K562 (cell line): Measurements from ENCODE around the gene DOCK8. TPM values are rescaled to one million over a fixed set of nuclear protein-coding genes. Genes with fewer than 3 reads are reported as not detected.

Experiments
- ATAC-seq: fragments of 200-7000 bp; cut with Tn5 transposase; 3 replicates; pipeline ENCODE4 v1.9.1; 2020; ENCODE audit warnings: moderate library complexity
- BruUV-seq: library from RNA; stranded (reverse); fragments of 400-500 nt; replicated peaks from 2 replicates; lab custom pipeline; 2021; lab: Mats Ljungman, UMichigan
- CTCF ChIA-PET: fragments of 300-600 bp; formaldehyde crosslinking; extraction: SDS; loops from one replicate; lab custom pipeline; 2021; ENCODE audit warnings: low intra/inter-chr PET ratio; lab: Yijun Ruan, JAX
- POLR2A ChIA-PET: fragments of 300-600, 350-650 bp; sonication (Branson Sonifier 250); formaldehyde crosslinking; extraction: SDS; loops from one replicate; lab custom pipeline; 2021; ENCODE audit warnings: antibody characterized with exemption, inconsistent platforms; lab: Yijun Ruan, JAX
- DNase-seq, 4 experiments: peaks; one replicate each; pipeline versions ENCODE4 v3.0.0 to v3.0.0-alpha.2; 2011 to 2018; ENCODE audit warnings: low spot score in 3 of 4, mixed read lengths in 3 of 4; ENCODE audit errors: extremely low read depth in 1 of 4
- FAIRE-seq: peaks from 2 replicates; lab custom pipeline; 2011; peaks lifted over from hg19 to GRCh38; lab: Jason Lieb, UNC
- H2AFZ ChIP-seq: 2 replicates; pipeline ENCODE4 v1.6.0; 2011; ENCODE audit warnings: low read depth, low read length, control low read depth, inconsistent platforms
- H3K27ac ChIP-seq: fragments of 200-600 bp; 3 replicates; pipeline ENCODE4 v1.8.0; 2011; ENCODE audit warnings: low read depth, mild to moderate bottlenecking, control low read depth, inconsistent platforms, low read length, moderate library complexity, mixed read lengths; ENCODE audit errors: extremely low read depth
- H3K27me3 ChIP-seq, 2 experiments: fragments of 300-600 bp in 1 of 2; 2 replicates in 1 of 2; 3 replicates in 1 of 2; pipeline versions ENCODE4 v1.6.0 to v1.8.0; 2011; ENCODE audit warnings: inconsistent platforms in 2 of 2, low read length in 2 of 2, mild to moderate bottlenecking in 1 of 2, mixed read lengths in 1 of 2, moderate library complexity in 1 of 2; ENCODE audit not compliant: control insufficient read depth in 2 of 2, insufficient read depth in 2 of 2
- H3K36me3 ChIP-seq: fragments of 300-600 bp; 3 replicates; pipeline ENCODE4 v1.8.0; 2011; ENCODE audit warnings: mild to moderate bottlenecking, low read length, inconsistent platforms; ENCODE audit not compliant: control insufficient read depth, insufficient read depth
- H3K4me1 ChIP-seq, 2 experiments: fragments of 200-600 bp in 1 of 2; replicated peaks in 1 of 2; 2 replicates in 1 of 2; 3 replicates in 1 of 2; pipeline versions ENCODE4 v1.5.1 to v1.8.0; 2011; ENCODE audit warnings: inconsistent platforms in 2 of 2, low read length in 2 of 2, mild to moderate bottlenecking in 1 of 2, mixed read lengths in 1 of 2, moderate library complexity in 1 of 2; ENCODE audit not compliant: control insufficient read depth in 2 of 2, insufficient read depth in 2 of 2
- H3K4me2 ChIP-seq: 2 replicates; pipeline ENCODE4 v1.6.1; 2011; ENCODE audit warnings: low read length, control low read depth, inconsistent platforms, mixed read lengths; ENCODE audit not compliant: insufficient read depth
- H3K4me3 ChIP-seq: fragments of 200-600 bp; sonication (generic), shearing (Covaris generic); 2 replicates; pipeline ENCODE4 v1.5.1; 2016; ENCODE audit warnings: control low read depth, inconsistent platforms
- H3K79me2 ChIP-seq: fragments of 200-600 bp; 3 replicates; pipeline ENCODE4 v1.8.0; 2011; ENCODE audit warnings: low read length, inconsistent platforms; ENCODE audit not compliant: control insufficient read depth, insufficient read depth
- H3K9ac ChIP-seq, 2 experiments: 2 replicates each; pipeline versions ENCODE4 v1.6.0 to v1.6.1; 2011; ENCODE audit warnings: low read depth in 2 of 2, low read length in 2 of 2, control low read depth in 1 of 2, inconsistent platforms in 1 of 2, mild to moderate bottlenecking in 1 of 2, mixed read lengths in 1 of 2; ENCODE audit not compliant: insufficient read depth in 1 of 2
- H3K9me1 ChIP-seq: one replicate; pipeline ENCODE4 v1.6.0; 2011; ENCODE audit warnings: inconsistent platforms, mild to moderate bottlenecking, low read length, moderate library complexity; ENCODE audit not compliant: control insufficient read depth, insufficient read depth
- H3K9me3 ChIP-seq: replicated peaks from 2 replicates; pipeline ENCODE4 v1.5.1; 2011; ENCODE audit warnings: low read depth, low read length, inconsistent platforms; ENCODE audit not compliant: control insufficient read depth, insufficient read depth
- H4K20me1 ChIP-seq: replicated peaks from 2 replicates; pipeline ENCODE4 v1.6.1; 2011; ENCODE audit warnings: low read length, inconsistent platforms, mixed read lengths; ENCODE audit not compliant: control insufficient read depth, insufficient read depth
- BHLHE40 ChIP-seq: IDR thresholded peaks from 2 replicates; pipeline ENCODE4 v1.6.1; 2011; ENCODE audit warnings: low read length, improper control_type of control experiment
- CSDE1 ChIP-seq, 2 experiments: fragments of 450-650 bp; IDR thresholded peaks; 2 replicates each; pipeline ENCODE4 v1.6.1; 2016; ENCODE audit warnings: mild to moderate bottlenecking in 1 of 2
- GABPA ChIP-seq: fragments of 200-800 bp; sonication (Bioruptor generic); conservative IDR thresholded peaks from 2 replicates; pipeline ENCODE4 v1.6.1; 2016; ENCODE audit warnings: low read depth, missing genetic modification characterization, missing compliant biosample characterization
- HNRNPH1 ChIP-seq: fragments of 200-400 bp; formaldehyde crosslinking; optimal IDR thresholded peaks from 2 replicates; pipeline ENCODE3; 2017; ENCODE audit warnings: low read depth, mild to moderate bottlenecking, low read length, moderate library complexity
- MBD2 ChIP-seq: sonication (generic); IDR thresholded peaks from 2 replicates; pipeline ENCODE4 v1.6.1; 2016; ENCODE audit warnings: low read depth, borderline replicate concordance
- NFATC3 ChIP-seq: fragments of 450-650 bp; IDR thresholded peaks from 2 replicates; pipeline ENCODE4 v1.6.1; 2017; ENCODE audit warnings: mild to moderate bottlenecking
- NR2C2 ChIP-seq, 2 experiments: fragments of 200-800 bp in 1 of 2; sonication (Bioruptor generic) in 1 of 2; sonication (generic) in 1 of 2; formaldehyde crosslinking in 1 of 2; IDR thresholded peaks; 2 replicates each; pipeline versions ENCODE4 v1.6.1 to v1.8.0; 2016 to 2022; ENCODE audit warnings: mild to moderate bottlenecking in 1 of 2, missing compliant biosample characterization in 1 of 2, missing genetic modification characterization in 1 of 2, missing genetic modification reagents in 1 of 2
- PPARD ChIP-seq: fragments of 250-450 bp; sonication (Bioruptor Pico); IDR thresholded peaks from 2 replicates; pipeline ENCODE4 v1.8.0; 2022; ENCODE audit warnings: inconsistent platforms, mild to moderate bottlenecking, moderate library complexity
- RFX1 ChIP-seq: fragments of 450-650 bp; IDR thresholded peaks from 2 replicates; pipeline ENCODE4 v1.6.1; 2016; ENCODE audit warnings: mild to moderate bottlenecking, moderate library complexity
- SETDB1 ChIP-seq: IDR thresholded peaks from one replicate; pipeline ENCODE4 v1.6.1; 2012; ENCODE audit warnings: low read length, control low read depth, inconsistent platforms
- WHSC1 ChIP-seq: IDR thresholded peaks from one replicate; pipeline ENCODE4 v1.6.1; 2012; ENCODE audit warnings: low read length, control low read depth, inconsistent platforms
- WGBS: fragments of 100-300 bp; shearing (Covaris generic); methylation state at CpG from one replicate; pipeline ENCODE4 v1.1.6; 2016; ENCODE audit warnings: low coverage, mixed read lengths; ENCODE audit not compliant: insufficient coverage; ENCODE audit errors: missing lambda C conversion rate; 5-methylcytosine and 5-hydroxymethylcytosine counted together
- in situ Hi-C: fragments of 300-500 bp; cut with MboI; formaldehyde crosslinking; loops from 4 replicates; pipeline ENCODE4 v1.15.0; 2018; ENCODE audit warnings: inconsistent platforms, mixed read lengths
- intact Hi-C: fragments of 100-400 bp; cut with micrococcal nuclease; formaldehyde crosslinking; loops from 2 replicates; pipeline ENCODE4 v1.14.2; 2022
- polyA plus RNA-seq, 8 experiments: library from polyadenylated mRNA; depleted of rRNA in 4 of 8; stranded (reverse) in 5 of 8; unstranded in 3 of 8; fragments of >200 nt; fragmentation: Nextera tagmentation in 2 of 8; fragmentation: Illumina TruSeq in 1 of 8; extraction: Ambion mirVana in 2 of 8; extraction: Trizol in 1 of 8; gene quantifications; 2 replicates each; pipeline versions ENCODE4 v1.2.1 to v1.2.3, GENCODE V29; 2011 to 2014; ENCODE audit warnings: inconsistent platforms in 1 of 8, missing spikeins in 1 of 8
- total RNA-seq, 7 experiments: library from RNA; depleted of rRNA in 6 of 7; stranded (reverse); fragments of >200 nt in 6 of 7; fragmentation: Illumina TruSeq in 2 of 7; extraction: Trizol in 2 of 7; gene quantifications; 2 replicates each; pipeline versions ENCODE4 v1.2.1 to v1.2.3, GENCODE V29; 2011 to 2021; ENCODE audit warnings: low replicate concordance in 1 of 7
- TF ChIP-seq, protein P1 (sequence below): fragments of 250-450 bp; sonication (Bioruptor Pico); IDR thresholded peaks from 2 replicates; pipeline ENCODE4 v1.9.0; 2021; ENCODE audit warnings: mild to moderate bottlenecking, inconsistent platforms
- TF ChIP-seq, protein P2 (sequence below): fragments of 250-450 bp; sonication (Bioruptor Pico); IDR thresholded peaks from 2 replicates; pipeline ENCODE4 v1.8.0; 2021; ENCODE audit warnings: mild to moderate bottlenecking, moderate library complexity

DOCK8 gene
- total and polyA plus RNA-seq, 9 of the 15 experiments (the other 6 are each of a cell fraction or from before 2014, with no cell fraction given): 14.4 to 53.8 (median 25.1) TPM

DNA sequence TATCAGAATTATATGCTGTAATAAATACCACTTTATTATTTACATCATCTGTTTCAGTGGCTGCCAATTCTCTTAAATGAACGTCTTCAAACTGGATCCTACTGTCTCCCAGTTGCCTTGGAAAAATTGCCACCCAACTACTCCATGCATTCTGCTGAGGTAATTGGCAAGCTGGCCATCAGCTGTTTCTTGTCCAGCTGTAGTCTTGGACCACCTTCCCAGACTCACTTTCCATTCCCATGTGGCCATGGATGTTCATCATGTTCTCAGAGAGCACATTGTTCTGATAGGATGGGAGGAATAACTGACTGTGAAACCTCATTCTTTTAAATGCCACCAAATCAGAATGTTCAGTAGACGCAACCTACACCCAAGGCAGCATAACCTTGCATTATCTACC lies 157.5 kb downstream of the DOCK8 start:
- no peaks in the 10 kb centered on the region; a peak in 1 of 5 replicates for H3K4me1 ChIP-seq
- H3K36me3 ChIP-seq: peaks cover 74% of the 10 kb centered on the region; the same call in 2 of the 3 replicates
- no peaks in the 10 kb centered on the region for H4K20me1 ChIP-seq
- no peak for ATAC-seq
- H3K9me1 ChIP-seq: no peaks in the 10 kb centered on the region
- H3K27me3 ChIP-seq: no peaks in the 10 kb centered on the region
- no peak overlapping the region for H3K27ac ChIP-seq
- no peak for DNase-seq
- H3K9me3 ChIP-seq: no peaks in the 10 kb centered on the region
- ChIA-PET POLR2A (interaction anchor here (1.0 kb wide), 1 partner anchor 21 kb away, joined by 3 read pairs; no protein-coding TSS in a partner anchor), CTCF (no interaction called here)
- H3K79me2 ChIP-seq: no peaks in the 10 kb centered on the region
- WGBS: 86% methylated on average over 2 of the region's 2 CpGs
- BruUV-seq: no TSS peak
- H3K9ac ChIP-seq: no peak overlapping the region
- no peak overlapping the region for H2AFZ ChIP-seq
- no peak overlapping the region for H3K4me3 ChIP-seq
- H3K4me2 ChIP-seq: no peak overlapping the region
- no peak for FAIRE-seq
- in situ Hi-C loops: no loop called here
- intact Hi-C loops: no loop called here
- no peak for TF ChIP-seq CSDE1 (IDR thresholded peaks at IDR 0.05)
- TF ChIP-seq BHLHE40: no peak
- TF ChIP-seq RFX1: no peak
- no peak for TF ChIP-seq HNRNPH1
- no peak for TF ChIP-seq NFATC3
- no peak for TF ChIP-seq WHSC1
- TF ChIP-seq, protein P1, sequence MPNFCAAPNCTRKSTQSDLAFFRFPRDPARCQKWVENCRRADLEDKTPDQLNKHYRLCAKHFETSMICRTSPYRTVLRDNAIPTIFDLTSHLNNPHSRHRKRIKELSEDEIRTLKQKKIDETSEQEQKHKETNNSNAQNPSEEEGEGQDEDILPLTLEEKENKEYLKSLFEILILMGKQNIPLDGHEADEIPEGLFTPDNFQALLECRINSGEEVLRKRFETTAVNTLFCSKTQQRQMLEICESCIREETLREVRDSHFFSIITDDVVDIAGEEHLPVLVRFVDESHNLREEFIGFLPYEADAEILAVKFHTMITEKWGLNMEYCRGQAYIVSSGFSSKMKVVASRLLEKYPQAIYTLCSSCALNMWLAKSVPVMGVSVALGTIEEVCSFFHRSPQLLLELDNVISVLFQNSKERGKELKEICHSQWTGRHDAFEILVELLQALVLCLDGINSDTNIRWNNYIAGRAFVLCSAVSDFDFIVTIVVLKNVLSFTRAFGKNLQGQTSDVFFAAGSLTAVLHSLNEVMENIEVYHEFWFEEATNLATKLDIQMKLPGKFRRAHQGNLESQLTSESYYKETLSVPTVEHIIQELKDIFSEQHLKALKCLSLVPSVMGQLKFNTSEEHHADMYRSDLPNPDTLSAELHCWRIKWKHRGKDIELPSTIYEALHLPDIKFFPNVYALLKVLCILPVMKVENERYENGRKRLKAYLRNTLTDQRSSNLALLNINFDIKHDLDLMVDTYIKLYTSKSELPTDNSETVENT (CRISPR knock-in tag): no peak
- TF ChIP-seq SETDB1: no peak
- no peak for TF ChIP-seq NR2C2 (CRISPR knock-in tag; IDR thresholded peaks at IDR 0.05)
- TF ChIP-seq NR2C2 (tag; IDR thresholded peaks at IDR 0.05): no peak
- TF ChIP-seq, protein P2, sequence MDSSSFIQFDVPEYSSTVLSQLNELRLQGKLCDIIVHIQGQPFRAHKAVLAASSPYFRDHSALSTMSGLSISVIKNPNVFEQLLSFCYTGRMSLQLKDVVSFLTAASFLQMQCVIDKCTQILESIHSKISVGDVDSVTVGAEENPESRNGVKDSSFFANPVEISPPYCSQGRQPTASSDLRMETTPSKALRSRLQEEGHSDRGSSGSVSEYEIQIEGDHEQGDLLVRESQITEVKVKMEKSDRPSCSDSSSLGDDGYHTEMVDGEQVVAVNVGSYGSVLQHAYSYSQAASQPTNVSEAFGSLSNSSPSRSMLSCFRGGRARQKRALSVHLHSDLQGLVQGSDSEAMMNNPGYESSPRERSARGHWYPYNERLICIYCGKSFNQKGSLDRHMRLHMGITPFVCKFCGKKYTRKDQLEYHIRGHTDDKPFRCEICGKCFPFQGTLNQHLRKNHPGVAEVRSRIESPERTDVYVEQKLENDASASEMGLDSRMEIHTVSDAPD (CRISPR knock-in tag): no peak
- no peak for TF ChIP-seq PPARD (CRISPR knock-in tag)
- no peak for TF ChIP-seq MBD2
- no peak for TF ChIP-seq GABPA (tag)
